ENCODE data around the gene PRXL2A. TPM values are rescaled to one million over a fixed set of nuclear protein-coding genes. Genes with fewer than 3 reads are reported as not detected.

The PRXL2A gene
- 241 and 263 TPM in 2 replicates for total RNA-seq

GRCh38 chr10:80408242-80409101 is at the start of gene PRXL2A:
TSS of gene PRXL2A (plus strand) at chr10:80408551. CDS start at chr10:80420468, 11,917 bp downstream.

DNA sequence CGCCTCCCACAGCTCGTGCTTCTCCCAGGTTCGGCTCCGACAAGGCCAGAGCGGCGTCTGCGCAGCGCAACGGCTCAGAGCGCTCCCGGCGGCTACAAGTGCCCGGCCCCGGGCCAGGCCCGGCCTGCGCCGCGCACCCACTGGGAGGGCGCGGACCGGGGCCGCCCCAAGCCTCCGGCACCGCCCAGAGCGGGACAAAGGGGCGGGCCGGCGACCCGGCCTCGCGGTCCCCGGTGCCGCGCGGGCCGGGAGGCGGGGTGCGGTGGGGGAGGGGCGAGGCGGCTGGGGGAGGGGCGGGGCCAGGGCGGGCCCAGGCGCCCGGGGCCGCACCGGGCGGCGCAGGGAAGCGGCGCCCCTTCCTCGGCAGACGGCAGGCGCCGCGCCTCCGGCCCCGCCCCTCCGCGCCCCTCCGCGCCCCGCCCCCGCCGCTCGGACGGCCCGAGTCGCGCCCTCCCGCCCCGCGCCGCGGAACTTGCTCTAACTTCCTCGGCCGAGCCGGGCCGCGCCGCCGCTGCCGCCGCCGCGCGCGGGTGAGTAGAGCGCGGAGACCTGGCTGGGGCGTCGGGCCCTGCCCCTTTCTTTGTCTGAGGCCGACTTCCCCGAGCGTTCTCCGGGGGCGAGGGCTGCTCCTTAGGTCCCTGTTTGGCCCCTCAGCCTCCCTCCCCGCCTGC is 45.6 kb downstream of the PRXL2A start, which contains the start of gene TSPAN14:
Gene TSPAN14, plus strand, starts transcription at position 469 of the 671 bp plus-strand sequence. CDS start 34,924 bp downstream, outside the sequence.

Other genes starting within 250 kb of the PRXL2A start
- 19.4 and 21.9 TPM in 2 replicates for gene ANXA11, start 203.0 kb upstream of the PRXL2A start, total RNA-seq
- not detected in 2 replicates for gene MAT1A, start 118.9 kb upstream of the PRXL2A start, total RNA-seq
- not detected in 2 replicates for gene DYDC1, start 51.8 kb upstream of the PRXL2A start, total RNA-seq
- not detected in 2 replicates for gene DYDC2, start 51.8 kb upstream of the PRXL2A start, total RNA-seq
- gene TSPAN14, start 45.8 kb downstream of the PRXL2A start, total RNA-seq = 101 and 102 TPM in 2 replicates
- under 0.01 TPM in 2 replicates for gene SH2D4B, start 129.4 kb downstream of the PRXL2A start, total RNA-seq